HG03469 (cell line): ENCODE results near the gene LYSMD2.

Experiments used
- ATAC-seq: cut with Tn5 transposase; IDR thresholded peaks from one replicate; pipeline ENCODE4 v1.9.1; 2021; ENCODE audit warnings: mild to moderate bottlenecking, moderate library complexity, moderate number of reproducible peaks; ENCODE audit not compliant: unreplicated experiment

Gene LYSMD2

DNA sequence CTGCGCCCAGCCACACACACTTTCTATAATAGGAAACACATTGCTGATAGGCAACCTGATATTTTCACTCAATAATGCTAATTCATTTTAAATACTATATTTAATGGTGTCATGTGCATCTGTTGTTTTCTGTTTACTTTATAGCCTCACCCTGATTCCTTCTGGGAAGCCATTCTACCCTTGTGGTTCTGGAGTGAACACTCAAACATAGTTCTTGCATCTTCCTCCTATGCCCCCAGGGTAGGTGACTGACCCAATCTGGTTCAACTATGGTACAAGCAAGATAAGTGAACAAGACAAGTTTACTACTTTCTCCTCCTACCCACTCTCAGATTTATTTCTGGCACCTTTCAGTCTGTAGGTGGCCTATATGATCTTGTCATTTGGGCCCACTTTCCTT, 60.4 kb downstream of the LYSMD2 start:
- no peak for ATAC-seq

GRCh38 chr15:51675234-51675633, 62.2 kb downstream of the LYSMD2 start:
- no peak for ATAC-seq
